PC-3 (cell line): ENCODE results near the gene METTL16.

Source experiments
- EZH2 ChIP-seq: fragments of 300-600 bp; sonication (generic); IDR thresholded peaks from one replicate; pipeline ENCODE4 v1.6.1; 2017; ENCODE audit warnings: antibody characterized with exemption, mild to moderate bottlenecking, low read length; ENCODE audit not compliant: unreplicated experiment
- TF ChIP-seq, protein P1 (sequence below): fragments of 300-600 bp; sonication (generic); conservative IDR thresholded peaks from 2 replicates; pipeline ENCODE4 v1.5.1; 2017; ENCODE audit warnings: antibody characterized with exemption, low read depth, mild to moderate bottlenecking, low read length

DNA sequence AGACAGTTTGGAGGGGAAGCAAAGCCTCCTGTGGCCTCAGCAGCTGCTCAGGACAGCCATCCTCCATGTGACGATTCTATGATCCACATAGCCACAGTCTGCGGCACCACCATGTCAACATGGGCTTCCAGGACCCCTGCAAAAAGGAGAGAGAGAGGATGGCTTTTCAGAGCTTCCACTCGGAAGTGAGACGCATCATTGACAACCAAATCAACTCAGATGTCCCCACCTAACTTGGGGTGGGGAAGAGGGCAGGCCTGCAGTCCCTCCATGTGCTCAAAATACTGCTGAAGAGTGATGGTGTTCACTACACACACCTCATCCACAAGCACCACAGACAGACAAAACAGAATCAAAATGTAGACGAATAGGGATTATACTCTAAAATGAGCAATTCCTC lies 5.9 kb upstream of the METTL16 start:
- TF ChIP-seq EZH2 = no peak
- TF ChIP-seq, protein P1, sequence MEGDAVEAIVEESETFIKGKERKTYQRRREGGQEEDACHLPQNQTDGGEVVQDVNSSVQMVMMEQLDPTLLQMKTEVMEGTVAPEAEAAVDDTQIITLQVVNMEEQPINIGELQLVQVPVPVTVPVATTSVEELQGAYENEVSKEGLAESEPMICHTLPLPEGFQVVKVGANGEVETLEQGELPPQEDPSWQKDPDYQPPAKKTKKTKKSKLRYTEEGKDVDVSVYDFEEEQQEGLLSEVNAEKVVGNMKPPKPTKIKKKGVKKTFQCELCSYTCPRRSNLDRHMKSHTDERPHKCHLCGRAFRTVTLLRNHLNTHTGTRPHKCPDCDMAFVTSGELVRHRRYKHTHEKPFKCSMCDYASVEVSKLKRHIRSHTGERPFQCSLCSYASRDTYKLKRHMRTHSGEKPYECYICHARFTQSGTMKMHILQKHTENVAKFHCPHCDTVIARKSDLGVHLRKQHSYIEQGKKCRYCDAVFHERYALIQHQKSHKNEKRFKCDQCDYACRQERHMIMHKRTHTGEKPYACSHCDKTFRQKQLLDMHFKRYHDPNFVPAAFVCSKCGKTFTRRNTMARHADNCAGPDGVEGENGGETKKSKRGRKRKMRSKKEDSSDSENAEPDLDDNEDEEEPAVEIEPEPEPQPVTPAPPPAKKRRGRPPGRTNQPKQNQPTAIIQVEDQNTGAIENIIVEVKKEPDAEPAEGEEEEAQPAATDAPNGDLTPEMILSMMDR = no peak
